ENCODE results near the gene OR2T29.
"Not testable (repeated sequence)": the region's sequence is repeated elsewhere in the genome, so short reads cannot be mapped to it uniquely, and the experiment has no call there.

Gene OR2T29, protein sequence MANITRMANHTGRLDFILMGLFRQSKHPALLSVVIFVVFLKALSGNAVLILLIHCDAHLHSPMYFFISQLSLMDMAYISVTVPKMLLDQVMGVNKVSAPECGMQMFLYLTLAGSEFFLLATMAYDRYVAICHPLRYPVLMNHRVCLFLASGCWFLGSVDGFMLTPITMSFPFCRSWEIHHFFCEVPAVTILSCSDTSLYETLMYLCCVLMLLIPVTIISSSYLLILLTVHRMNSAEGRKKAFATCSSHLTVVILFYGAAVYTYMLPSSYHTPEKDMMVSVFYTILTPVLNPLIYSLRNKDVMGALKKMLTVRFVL

DNA sequence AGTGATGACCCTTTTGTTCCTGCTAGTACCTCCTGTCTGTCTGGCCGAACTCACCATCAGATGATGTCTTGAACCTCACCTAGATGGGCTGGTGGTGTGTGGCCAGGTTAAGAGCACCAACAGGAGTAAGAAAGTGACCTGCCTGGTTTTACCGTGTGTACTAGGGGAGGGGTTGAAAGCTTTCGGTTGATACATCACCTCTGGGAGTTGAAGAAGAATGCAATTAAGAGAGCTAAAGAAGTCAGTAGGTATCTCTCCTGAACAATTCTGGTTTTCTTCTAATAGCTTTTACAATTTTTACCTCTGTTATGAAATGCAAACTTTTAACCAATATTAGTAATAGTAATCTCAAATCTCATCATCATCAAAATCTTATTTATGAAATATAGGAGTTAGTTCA lies at the start of gene OR2T29:
Gene OR2T29 (minus strand): TSS at position 101 of the 400 bp plus-strand sequence. CDS start 3,281 bp downstream, outside the sequence.
- FAIRE-seq = not testable (repeated sequence)

DNA sequence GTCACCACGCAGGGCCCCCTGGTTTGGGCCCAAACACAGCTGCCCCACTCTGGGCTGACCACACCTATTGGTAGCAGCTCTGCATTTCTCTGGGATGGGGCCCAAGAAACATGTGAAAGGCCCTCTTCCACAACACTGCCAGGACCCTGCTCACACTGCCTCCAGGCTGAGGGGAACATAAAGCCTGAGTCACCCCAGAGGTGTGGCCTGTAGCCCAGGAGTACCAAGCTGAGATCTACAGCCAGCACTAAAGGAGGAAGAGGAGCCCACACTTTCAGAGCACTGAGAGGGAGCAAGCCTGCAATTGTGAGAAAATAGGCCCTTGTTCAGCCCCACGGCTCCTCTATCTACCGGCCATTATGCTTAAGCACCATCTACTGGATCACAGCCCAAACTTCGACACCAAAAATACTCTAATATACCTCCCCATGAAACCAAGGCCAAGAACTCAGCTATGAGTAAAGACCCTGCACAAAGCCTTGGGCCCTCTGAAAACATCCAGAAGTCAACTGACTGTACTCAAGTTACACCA lies 49.4 kb upstream of the OR2T29 start:
- DNase-seq (ENCODE audit: extremely low spot score, insufficient read length, low read depth) (no peak), FAIRE-seq (no peak)

More for the DNA sequence above, at the start of gene OR2T29:
- DNase-seq (ENCODE audit: extremely low spot score, insufficient read length, low read depth) = not testable (repeated sequence)

DNA sequence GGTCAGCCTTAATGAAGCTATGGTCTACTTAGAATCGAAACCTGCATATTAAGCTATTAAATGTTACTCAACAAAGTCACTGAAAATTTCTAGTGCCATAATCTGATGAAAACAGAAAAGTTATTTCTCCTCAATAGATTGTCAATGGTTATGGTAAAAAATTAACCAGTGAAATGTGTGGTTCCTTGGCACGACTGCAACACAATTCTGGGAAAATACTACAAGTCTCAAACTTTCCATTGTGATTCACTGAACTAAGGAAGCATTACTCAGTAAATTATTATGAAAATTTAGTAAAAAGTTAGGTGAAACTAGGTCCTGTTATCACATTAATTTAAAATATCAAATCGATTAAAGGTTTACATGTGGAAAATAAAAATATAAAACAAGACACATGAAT lies 47.7 kb upstream of the OR2T29 start:
- FAIRE-seq (no peak), DNase-seq (ENCODE audit: extremely low spot score, insufficient read length, low read depth) (no peak)

DNA sequence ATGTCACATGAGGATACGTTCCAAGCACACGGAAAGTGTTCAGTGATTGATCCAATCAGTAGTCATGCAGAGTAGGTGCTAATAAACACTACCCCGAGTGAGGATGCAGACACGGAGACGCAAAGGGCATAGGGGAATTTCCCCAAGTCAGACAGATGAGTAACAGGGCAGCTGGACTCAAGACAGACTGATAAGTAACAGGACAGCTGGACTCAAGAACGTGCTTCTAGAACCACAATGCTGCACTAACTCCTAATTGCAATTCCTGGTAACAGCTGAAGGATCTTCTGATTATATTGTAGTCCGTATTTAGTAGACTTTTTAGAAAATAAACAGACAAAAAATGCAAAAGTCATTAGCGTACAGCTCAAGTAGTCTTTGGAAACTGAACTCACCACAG lies 36.8 kb upstream of the OR2T29 start:
- no peak for FAIRE-seq
- DNase-seq (ENCODE audit: extremely low spot score, insufficient read length, low read depth) = no peak

DNA sequence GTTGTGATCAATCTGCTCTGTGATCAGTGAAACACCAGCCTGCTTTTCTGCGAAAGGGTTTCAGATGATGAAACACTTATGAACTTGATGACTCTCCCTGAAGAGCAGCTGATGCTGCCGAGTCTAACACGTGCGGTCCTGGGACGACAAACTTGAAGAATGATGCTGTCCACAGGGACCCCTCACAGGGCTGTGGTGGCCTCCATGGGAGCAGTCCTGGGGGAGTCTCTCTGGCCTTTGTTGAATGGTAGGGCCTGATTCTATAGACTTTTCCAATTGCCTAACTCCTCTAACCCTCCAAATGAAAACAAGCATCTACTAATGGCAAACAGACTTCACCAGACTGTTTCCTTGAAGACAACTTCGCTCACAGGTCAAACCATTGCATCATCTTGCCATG lies 35.0 kb upstream of the OR2T29 start, which contains the start of gene OR2T10:
Gene OR2T10 (minus strand): TSS at position 112 of the 400 bp plus-strand sequence. CDS start 3,932 bp downstream, outside the sequence.
- FAIRE-seq (no peak), DNase-seq (ENCODE audit: extremely low spot score, insufficient read length, low read depth) (no peak)

DNA sequence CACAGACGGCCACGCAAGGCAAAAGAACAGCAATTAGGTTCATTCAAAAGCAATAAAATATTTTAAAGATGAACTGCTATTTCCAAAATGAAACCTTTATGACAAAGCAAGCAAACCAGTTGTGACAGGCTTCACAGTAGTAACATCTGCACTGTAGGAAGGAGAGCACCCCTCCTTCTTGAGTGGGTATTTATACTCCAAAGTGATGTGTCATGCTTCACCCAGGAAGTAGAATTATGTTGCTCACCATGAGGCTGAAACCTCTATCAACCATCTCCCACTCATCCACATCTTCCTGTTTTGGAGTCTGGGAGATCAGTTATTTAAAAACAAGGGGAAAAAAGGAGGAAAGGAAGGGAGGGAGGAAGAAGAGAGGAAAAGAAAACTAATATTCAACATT lies 34.0 kb upstream of the OR2T29 start:
- no peak for DNase-seq (ENCODE audit: extremely low spot score, insufficient read length, low read depth)
- FAIRE-seq = no peak

DNA sequence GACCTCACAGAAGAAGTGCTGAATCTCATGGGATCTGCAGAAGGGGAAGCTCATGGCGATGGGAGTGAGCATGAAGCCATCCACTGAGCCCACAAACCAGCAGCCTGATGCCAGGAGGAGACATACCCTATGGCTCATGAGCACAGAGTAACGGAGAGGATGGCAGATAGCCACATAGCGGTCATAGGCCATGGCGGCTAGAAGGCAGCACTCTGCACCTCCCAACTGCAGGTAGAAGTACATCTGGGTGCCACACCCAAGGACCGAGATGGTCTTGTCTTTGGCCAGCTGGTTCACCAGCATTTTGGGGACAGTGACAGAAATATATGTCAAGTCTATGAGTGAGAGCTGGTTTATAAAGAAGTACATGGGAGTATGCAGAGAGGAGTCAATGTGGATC lies 30.7 kb upstream of the OR2T29 start:
- no peak for FAIRE-seq

DNA sequence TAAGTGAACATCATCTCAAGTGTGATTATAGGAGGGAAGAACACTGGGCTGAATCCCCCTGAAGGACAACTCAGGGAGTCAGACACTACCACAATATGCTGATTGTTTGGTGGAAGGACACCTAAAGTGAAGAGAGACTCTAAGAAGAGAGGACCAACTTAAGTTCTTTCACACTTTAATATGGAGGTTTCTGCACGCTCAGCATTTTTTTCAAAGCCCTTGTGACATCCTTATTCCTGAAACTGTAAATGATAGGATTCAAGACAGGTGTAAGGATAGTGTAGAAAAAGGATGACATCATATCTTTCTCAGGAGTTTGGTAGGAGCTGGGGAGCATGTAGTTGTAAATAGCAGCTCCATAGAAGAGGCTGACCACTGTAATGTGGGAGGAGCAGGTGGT lies 30.1 kb upstream of the OR2T29 start:
- DNase-seq (ENCODE audit: extremely low spot score, insufficient read length, low read depth) (no peak), FAIRE-seq (no peak)

More for the DNA sequence above, 30.7 kb upstream of the OR2T29 start:
- no peak for DNase-seq (ENCODE audit: extremely low spot score, insufficient read length, low read depth)

DNA sequence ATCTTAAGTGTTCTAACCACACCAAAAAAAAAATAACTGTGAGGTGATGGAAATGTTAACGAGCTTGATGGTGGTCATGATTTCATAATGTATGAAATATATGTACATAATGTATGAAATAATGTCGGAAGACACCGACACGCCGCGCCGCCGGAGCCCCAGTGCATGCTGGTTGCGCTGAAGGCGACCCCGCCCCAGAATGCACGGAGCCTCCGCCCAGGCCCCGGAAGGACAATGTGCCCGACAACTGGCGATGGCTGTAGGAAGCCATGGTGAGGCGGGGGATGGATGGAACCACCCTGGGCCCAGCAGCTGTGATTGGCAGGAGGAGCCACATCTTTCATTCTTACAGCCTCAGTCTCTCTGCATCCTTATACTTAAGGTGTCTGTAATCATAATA lies 27.5 kb upstream of the OR2T29 start:
- FAIRE-seq (no peak), DNase-seq (ENCODE audit: extremely low spot score, insufficient read length, low read depth) (no peak)

DNA sequence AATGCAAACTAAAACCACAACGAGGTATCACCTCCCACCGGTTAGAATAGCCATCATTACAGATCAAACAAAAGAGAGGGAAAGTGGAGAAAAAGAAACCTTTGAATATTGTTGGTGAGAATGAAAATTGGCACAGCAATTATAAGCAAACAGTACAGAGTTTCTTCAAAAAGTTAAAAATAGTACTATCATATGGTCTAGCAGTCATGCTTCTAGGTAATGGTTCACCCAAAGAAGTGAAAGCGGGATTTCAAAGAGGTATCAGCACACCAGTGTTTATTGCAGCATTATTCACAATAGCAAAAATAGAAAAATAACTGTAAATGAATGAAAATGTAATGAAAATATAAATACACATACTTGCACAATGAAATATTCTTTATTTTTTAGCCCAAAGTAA lies 26.8 kb upstream of the OR2T29 start:
- FAIRE-seq (no peak), DNase-seq (ENCODE audit: extremely low spot score, insufficient read length, low read depth) (no peak)

DNA sequence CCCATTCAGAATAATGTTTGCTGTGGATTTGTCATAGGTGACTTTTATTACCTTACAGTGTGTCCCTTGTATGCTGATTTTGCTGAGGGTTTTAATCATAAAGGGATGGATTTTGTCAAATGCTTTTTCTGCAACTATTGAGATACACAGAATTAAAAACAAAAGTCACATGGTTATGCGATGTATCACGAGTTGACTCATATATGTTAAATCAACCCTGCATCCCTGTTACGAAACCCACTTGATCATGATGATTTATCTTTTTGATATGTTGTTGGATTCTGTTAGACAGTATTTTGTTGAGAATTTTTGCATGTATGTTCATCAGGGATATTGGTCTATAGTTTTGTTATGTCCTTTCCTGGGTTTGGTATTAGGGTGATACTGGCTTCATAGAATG lies 22.7 kb upstream of the OR2T29 start:
- DNase-seq (ENCODE audit: extremely low spot score, insufficient read length, low read depth) = no peak
- FAIRE-seq = peak; percentile 68

DNA sequence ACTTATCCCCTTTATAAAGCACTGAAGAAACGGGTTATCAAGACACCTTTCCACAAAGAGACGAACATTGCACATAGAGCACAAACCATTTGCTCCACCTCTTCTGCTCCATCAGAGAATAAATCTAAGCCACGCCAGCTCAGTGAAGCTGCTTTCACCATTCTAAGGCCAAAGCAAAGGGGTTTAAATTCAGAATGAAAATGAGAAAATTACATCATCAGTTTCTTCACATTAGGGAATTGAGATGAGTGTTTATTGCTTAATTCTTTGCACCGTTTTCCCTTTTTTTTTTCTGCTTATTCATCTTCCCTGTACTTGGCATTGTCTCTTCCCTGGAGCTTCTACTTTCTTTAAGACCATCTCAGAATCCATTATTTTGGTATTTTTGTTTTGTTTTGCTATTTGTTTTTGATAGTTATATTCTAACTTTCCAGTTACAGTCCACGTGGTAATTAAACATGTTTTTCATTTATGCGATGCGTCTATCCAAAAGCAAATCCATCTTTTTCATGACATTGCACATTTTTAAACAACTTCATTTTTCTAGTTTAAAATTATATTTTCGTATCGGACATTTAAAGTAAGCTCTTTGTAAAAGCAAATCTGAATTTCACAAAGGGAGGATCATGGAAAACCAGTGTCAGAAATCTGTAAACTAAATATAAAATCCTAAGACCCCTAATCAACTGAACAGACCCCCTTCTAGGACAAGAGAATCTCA lies 13.8 kb upstream of the OR2T29 start:
- DNase-seq (ENCODE audit: extremely low spot score, insufficient read length, low read depth) = no peak
- no peak for FAIRE-seq

DNA sequence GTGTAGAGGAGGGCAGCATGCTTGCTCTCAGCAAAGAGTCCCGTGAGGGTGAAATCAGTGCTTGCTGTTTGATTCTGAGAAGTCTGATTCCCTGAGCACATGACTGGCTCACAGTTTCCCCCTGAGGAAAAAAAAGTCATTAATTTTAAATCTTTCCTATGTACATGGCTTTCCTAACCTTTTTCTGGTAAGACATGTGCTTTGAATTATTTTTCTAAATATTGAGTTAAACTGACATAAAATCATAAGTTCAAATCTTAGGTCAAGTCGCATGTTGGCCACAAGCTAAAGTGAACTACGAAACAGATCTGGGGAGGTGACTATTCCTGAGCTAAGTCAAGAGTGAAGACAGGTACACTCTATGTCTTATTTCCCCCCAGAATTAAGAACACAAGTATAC lies 12.1 kb upstream of the OR2T29 start, which contains the start of gene OR2T34:
Gene OR2T34 (minus strand): TSS at position 101 of the 400 bp plus-strand sequence. CDS start 0 bp downstream, at position 101.
- DNase-seq (ENCODE audit: extremely low spot score, insufficient read length, low read depth); FAIRE-seq: not testable (repeated sequence)

DNA sequence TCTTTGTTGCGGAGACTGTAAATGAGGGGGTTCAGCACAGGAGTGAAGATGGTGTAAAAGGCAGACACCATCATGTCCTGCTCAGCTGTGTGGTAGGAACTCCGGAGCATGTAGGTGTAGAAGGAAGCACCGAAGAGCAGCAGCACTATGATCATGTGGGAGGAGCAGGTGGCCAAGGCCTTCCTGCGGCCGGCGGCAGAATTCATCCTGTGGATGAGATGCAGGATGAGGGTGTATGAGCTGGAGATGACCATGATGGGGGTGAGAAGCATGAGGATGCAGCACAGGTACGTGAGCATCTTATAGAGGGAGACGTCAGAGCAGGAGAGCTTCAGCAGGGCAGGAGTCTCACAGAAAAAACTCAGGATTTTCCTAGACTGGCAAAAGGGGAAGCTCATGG lies 11.3 kb upstream of the OR2T29 start:
- DNase-seq (ENCODE audit: extremely low spot score, insufficient read length, low read depth); FAIRE-seq: not testable (repeated sequence)

DNA sequence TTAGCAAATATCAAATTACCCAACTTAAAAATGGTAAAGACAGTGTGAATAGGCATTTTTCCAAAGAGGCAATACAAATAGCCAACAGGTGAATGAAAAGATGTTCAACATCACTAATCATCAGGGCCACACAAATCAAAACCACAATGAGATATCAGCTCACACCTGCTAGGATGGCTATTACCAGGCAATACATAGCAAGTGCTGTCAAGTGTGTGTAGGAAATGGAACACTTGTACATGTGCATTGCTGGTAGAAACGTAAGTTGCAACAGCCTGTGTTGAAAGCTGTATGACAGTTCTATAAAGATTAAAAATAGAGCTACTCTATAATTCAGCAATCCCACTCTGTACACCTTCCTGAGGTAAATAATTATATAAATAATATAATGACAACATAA lies 9.5 kb upstream of the OR2T29 start:
- not testable (repeated sequence) for FAIRE-seq; DNase-seq (ENCODE audit: extremely low spot score, insufficient read length, low read depth)

DNA sequence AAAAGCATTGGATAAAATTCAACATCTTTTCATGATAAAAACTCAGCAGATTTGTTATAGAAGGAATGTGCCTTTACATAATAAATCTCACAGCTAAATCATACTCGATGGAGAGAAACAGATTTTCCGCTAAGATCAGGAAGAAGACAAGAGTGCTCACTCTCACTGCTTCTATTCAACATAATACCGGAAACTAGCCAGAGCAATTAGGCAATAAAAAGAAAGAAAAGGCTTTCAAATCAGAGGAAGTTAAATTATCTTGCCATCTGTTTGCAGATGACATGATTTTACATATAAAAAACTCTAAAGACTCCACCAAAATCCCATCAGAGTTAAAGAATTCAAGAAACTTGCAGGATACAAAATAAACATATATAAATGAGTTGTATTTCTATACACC lies 8.2 kb upstream of the OR2T29 start:
- not testable (repeated sequence) for FAIRE-seq; DNase-seq (ENCODE audit: extremely low spot score, insufficient read length, low read depth)

DNA sequence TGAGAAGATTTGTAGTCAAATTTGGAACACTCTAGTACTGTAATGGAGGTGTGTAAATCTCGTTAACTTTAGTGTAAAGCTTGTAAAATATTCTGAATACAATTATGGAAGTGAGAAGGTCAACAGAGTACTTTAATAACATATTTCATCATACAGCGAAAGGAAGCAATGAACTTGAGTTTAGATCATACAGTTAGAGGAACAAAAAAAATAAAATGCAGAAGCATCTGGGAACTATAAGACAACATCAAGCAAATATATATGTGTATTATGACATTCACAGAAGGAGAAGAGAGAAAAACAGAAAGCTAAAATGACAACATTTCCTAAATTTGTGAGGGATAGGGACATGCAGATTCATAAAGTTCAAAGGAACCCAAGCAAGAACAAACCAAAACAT lies 6.5 kb upstream of the OR2T29 start:
- not testable (repeated sequence) for FAIRE-seq; DNase-seq (ENCODE audit: extremely low spot score, insufficient read length, low read depth)

DNA sequence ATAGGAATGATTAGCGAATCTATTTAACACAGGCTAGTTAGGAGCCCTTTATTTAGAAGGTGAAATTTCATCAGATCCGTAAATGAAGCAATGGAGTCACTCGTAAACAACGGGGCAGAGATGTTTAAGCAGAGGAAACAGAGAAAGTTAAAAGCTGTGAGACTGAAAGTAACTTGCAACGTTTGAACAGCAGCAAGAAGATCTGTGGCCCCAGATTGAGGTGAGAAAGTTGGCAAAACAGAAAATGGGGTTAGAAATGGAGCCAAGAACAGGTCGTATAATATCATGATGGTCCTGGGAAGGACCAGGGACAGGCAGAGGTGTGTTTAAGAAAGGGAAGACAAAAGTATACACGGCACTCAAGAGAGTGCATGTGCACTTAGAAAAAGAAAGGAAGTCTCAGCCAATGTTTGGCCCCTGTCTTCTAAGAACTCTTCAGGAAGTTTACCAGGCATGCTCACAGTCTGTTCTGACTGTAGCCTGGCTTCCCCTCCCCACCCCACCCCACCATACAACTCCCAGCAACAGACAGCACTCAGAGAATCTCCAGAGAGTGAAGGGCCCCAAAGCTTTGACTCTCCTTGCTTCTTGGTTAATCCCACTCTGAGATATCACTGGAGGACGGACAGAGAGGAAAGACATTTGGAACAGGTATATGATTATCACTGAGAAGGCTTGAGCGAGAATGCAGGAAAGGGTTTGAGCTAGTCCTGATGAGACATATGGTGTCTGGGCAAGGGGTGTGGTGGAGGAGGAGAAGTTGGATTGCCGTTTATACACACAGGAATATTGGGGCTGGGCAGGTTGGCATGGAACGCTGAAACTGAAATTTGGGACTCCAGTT lies 3.2 kb upstream of the OR2T29 start:
- not testable (repeated sequence) for DNase-seq (ENCODE audit: extremely low spot score, insufficient read length, low read depth)
- peak; percentile 83 for FAIRE-seq

DNA sequence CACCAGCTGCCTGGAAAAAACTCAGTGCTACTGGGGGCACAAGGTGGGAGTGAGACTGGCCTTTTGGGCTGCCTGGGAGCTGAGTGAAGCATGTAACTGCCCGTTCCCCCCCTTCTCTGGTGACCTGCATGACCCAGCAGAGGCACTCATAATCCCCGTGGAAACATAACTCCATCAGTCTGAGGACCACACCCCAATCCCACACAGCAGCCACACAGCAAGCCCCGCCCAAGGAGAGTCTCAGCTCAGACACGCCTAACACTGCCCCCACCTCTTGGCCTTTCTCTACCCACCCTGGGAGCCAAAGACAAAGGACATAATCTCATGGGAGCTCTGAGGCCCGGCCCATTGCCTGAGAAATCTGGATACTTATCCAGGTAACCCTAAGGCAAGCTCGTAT lies 11.5 kb downstream of the OR2T29 start:
- DNase-seq (ENCODE audit: extremely low spot score, insufficient read length, low read depth); FAIRE-seq: not testable (repeated sequence)

DNA sequence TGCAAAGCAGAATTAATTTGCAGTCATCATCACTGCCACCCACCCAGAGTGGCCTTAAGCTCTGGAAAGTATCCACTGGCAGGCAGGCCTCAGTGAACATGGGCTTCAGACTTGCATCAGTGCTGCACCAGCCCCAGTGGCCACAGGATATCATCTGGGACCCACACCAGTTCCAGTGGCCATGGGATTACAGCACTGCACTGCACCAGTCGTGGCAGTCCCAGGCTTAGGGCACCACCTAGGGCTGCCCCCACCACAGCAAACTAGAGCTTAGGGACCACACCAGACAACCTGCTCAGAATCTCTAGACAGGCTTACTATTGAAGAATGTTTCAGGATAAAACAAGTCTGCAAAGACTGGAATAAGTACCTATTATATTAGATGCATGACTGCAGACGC lies 15.2 kb downstream of the OR2T29 start:
- not testable (repeated sequence) for DNase-seq (ENCODE audit: extremely low spot score, insufficient read length, low read depth); FAIRE-seq
